Heart right ventricle (tissue), 16 donors: ENCODE results near the gene NME3. TPM values are rescaled to one million over a fixed set of nuclear protein-coding genes. Genes with fewer than 3 reads are reported as not detected.

ENCODE experiments used
- ATAC-seq, 8 donors: fragments of 200-7000 bp; cut with Tn5 transposase; one replicate each; pipeline ENCODE4 v1.9.1; 2020; ENCODE audit warnings: mild to moderate bottlenecking in 8 of 8, moderate library complexity in 8 of 8, moderate number of reproducible peaks in 1 of 8
- DNase-seq, 2 donors: peaks; one replicate each; pipeline ENCODE4 v3.0.0-alpha.2; 2020
- H3K27ac ChIP-seq, 10 donors: fragments of 200-600 bp; sonication (generic) in 2 of 10; one replicate each; pipeline versions ENCODE4 v1.5.0 to v1.8.0; 2020 to 2022; ENCODE audit warnings: mild to moderate bottlenecking in 3 of 10
- H3K27me3 ChIP-seq, 7 donors: fragments of 200-600 bp; one replicate each; pipeline ENCODE4 v1.8.0; 2021 to 2022; ENCODE audit warnings: mild to moderate bottlenecking in 2 of 7
- H3K36me3 ChIP-seq, 9 donors: fragments of 200-600 bp; sonication (generic) in 1 of 9; one replicate each; pipeline versions ENCODE4 v1.5.0 to v1.8.0; 2020 to 2022; ENCODE audit warnings: mild to moderate bottlenecking in 2 of 9
- H3K4me1 ChIP-seq, 9 donors: fragments of 200-600 bp; sonication (generic) in 1 of 9; one replicate each; pipeline versions ENCODE4 v1.5.0 to v1.8.0; 2020 to 2022; ENCODE audit warnings: mild to moderate bottlenecking in 4 of 9
- H3K4me3 ChIP-seq, 10 donors: fragments of 200-600 bp; sonication (generic) in 2 of 10; one replicate each; pipeline versions ENCODE4 v1.5.0 to v1.8.0; 2020 to 2022; ENCODE audit warnings: mild to moderate bottlenecking in 7 of 10, moderate library complexity in 2 of 10
- H3K9me3 ChIP-seq, 11 donors: fragments of 200-600 bp in 10 of 11; sonication (generic) in 2 of 11; one replicate each; pipeline versions ENCODE4 v1.5.0 to v1.8.0; 2013 to 2022; ENCODE audit warnings: mild to moderate bottlenecking in 2 of 11, control low read depth in 1 of 11, moderate library complexity in 1 of 11
- WGBS, 2 donors: extraction: QIAGEN DNeasy Blood & Tissue Kit; methylation state at CpG; one replicate each; pipeline ENCODE4 v1.1.7; 2013; ENCODE audit warnings: inconsistent platforms in 1 of 2; 5-methylcytosine and 5-hydroxymethylcytosine counted together
- intact Hi-C, 10 donors: fragments of 100-400 bp; cut with DNase I; formaldehyde crosslinking; loops; one replicate each; pipeline versions ENCODE4 v1.11.1 to v1.14.2; 2022
- polyA plus RNA-seq, 2 donors: library from polyadenylated mRNA; stranded (reverse); fragments of 200-250 nt; gene quantifications; one replicate each; pipeline ENCODE4 v1.2.3, GENCODE V29; 2013
- total RNA-seq, 10 donors: library from RNA; stranded (reverse); fragmentation: NEBNext Ultra II Directional in 3 of 10; extraction: Animal tissue kit (Norgen Biotek cat#: 25700) in 3 of 10; gene quantifications; one replicate each; pipeline versions ENCODE4 v1.2.1 to v1.2.4, GENCODE V29; 2021 to 2023
- TF ChIP-seq, protein P1 (sequence below), 9 donors: fragments of 200-600 bp; sonication (generic) in 2 of 9; IDR thresholded peaks; one replicate each; pipeline versions ENCODE4 v1.5.0 to v1.8.0; 2021 to 2022; ENCODE audit warnings: antibody characterized with exemption in 9 of 9, mild to moderate bottlenecking in 5 of 9, moderate library complexity in 1 of 9
- donor health status: Arrhythmogenic right ventricular cardiomyopathy.
- donor health status: ischemic (EF 13 %, LVEDD 7.1; RV severe dilation, severe dysfunction).
- donor health status: healthy with polysubstance abuse.
- donor health status: DM: no; HTN: yes; CAD: no.
- donor health status: DM: no; HTN: no; CAD: no.
- donor health status: ischemic (EF 25% LVEDD 6.9; RV normal size, moderate dysfunction).
- donor health status: ischemic (EF 25% LVEDD 5.7; RV mildly dilated, moderate dysfunction).
- donor health status: healthy.
- donor health status: DM: yes; HTN: yes; CAD: no.
- donor health status: Ischemic cardiomyopathy.
- donor health status: ischemic (EF 35%, LVEDD 5.7; RV mildly dilated, moderate dysfunction).
- donor health status: nonischemic (EF 11% LVEDD 7.7; RV severe dilation, severe dysfunction).
- donor health status: DM: yes; HTN: yes; CAD: no.
- donor health status: PGD.
- donor health status: ischemic (EF 29% LVEDD 5.4; RV normal size, mild dysfunction).
- donor health status: nonischemic (EF 23%, LVEDD 6.1; RV moderate dilation, normal function).

The NME3 gene
- total and polyA plus RNA-seq, 12 donors: 21.8 to 176 (median 31.6) TPM

DNA sequence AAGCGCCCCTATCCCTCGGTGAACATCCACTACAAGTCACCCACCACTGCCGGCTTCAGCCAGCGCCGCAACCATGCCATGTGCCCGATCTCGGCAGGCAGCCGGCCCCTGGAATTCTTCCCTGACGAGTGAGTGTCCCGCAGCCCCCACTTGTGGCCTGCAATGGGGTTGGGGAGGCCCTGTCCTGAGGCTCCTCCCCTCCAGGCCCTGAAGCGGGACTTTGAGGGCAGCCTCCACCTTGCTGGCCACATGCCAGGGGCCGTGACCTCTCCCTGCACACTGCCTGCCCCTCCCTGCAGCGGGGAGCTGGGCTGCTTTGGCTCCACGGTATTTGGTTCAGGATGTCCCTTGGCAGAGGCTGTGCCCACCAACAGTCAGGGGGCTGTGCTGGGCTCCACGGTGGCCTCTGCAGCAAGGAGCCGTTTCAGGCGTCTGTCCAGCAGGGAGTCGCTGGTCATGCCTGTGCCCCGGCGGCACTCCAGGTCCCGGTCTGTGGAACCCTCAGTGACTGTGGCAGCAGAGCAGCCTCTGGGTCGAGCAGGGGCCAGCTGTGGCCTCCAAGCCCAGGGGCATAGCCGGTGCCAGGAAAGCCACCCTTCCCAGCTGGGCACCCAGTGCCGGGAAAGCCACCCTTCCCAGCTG, 8.3 kb downstream of the NME3 start:
- Histone ChIP-seq H3K9me3 (no peaks in the 10 kb centered on the region), H3K27ac (no peak overlapping the region), H3K4me1 (no peaks in the 10 kb centered on the region), H3K4me3 (no peak overlapping the region), H3K36me3 (peaks cover 0 to 95% (median 50%) of the 10 kb centered on the region in 9 donors), H3K27me3 (no peaks in the 10 kb centered on the region)
- intact Hi-C loops: no loop called here
- WGBS, 2 donors: 86 to 87% methylated on average over 24 of the region's 24 CpGs
- TF ChIP-seq, protein P1, sequence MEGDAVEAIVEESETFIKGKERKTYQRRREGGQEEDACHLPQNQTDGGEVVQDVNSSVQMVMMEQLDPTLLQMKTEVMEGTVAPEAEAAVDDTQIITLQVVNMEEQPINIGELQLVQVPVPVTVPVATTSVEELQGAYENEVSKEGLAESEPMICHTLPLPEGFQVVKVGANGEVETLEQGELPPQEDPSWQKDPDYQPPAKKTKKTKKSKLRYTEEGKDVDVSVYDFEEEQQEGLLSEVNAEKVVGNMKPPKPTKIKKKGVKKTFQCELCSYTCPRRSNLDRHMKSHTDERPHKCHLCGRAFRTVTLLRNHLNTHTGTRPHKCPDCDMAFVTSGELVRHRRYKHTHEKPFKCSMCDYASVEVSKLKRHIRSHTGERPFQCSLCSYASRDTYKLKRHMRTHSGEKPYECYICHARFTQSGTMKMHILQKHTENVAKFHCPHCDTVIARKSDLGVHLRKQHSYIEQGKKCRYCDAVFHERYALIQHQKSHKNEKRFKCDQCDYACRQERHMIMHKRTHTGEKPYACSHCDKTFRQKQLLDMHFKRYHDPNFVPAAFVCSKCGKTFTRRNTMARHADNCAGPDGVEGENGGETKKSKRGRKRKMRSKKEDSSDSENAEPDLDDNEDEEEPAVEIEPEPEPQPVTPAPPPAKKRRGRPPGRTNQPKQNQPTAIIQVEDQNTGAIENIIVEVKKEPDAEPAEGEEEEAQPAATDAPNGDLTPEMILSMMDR (IDR thresholded peaks at IDR 0.05): no peak
- ATAC-seq (no peak), DNase-seq (no peak)

DNA sequence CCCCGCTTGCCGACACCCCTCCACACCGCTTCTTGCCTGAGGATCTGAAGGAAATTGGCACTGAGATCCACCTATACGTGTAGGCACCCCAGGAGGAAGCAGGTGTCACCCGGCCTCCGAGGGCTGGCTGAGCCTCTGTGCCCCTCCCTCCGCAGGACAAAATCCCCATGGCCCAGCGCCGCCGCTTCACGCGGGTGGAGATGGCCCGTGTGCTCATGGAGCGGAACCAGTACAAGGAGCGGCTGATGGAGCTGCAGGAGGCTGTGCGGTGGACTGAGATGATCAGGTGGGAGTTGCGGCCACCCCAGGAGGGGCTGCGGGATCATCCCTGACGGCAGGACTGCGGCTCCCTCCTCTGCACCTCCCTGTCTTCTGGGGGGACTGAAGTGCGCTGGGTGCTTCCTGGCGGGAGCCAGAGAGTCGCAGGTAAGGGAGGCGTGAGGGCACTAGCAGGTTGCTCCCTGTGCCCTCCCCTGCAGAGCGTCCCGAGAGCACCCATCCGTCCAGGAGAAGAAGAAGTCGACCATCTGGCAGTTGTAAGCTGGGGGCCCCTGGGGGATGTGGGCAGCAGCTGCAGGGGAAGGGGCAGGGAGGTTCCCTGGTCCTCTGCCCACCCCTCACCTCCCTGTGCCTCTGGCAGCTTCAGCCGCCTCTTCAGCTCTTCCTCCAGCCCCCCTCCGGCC, 9.0 kb downstream of the NME3 start:
- Histone ChIP-seq H3K4me1 (no peaks in the 10 kb centered on the region), H3K36me3 (peaks cover 0 to 95% (median 43%) of the 10 kb centered on the region in 9 donors), H3K27me3 (no peaks in the 10 kb centered on the region), H3K4me3 (no peak overlapping the region), H3K9me3 (no peaks in the 10 kb centered on the region), H3K27ac (no peak overlapping the region)
- WGBS, 2 donors: 89 to 92% methylated on average over 29 to 30 of the region's 30 CpGs
- intact Hi-C loops: no loop called here
- TF ChIP-seq, protein P1 (IDR thresholded peaks at IDR 0.05): no peak
- DNase-seq: no peak
- no peak for ATAC-seq

DNA sequence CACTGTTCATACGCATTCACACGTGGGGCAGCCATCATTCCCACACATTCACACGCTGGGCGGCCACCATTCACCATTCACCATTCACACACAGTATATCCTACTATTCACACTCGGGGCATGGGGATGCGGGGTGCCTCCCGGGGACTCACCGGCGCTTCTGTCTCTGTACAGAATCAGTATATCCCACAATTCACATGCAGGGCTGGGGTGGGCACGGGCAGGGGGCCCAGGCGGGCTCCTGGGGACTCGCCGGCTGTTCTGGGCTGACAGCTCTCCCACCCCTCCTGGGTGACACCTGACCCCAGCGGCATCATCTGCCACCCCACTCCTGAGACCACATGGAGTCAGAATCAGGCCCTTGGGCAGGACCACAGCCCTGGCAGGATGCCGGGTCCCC, 9.6 kb downstream of the NME3 start:
- Histone ChIP-seq H3K9me3 (no peaks in the 10 kb centered on the region), H3K36me3 (peaks cover 0 to 95% (median 38%) of the 10 kb centered on the region in 9 donors), H3K4me3 (no peak overlapping the region), H3K27me3 (no peaks in the 10 kb centered on the region), H3K27ac (no peak overlapping the region), H3K4me1 (no peaks in the 10 kb centered on the region)
- TF ChIP-seq, protein P1 (IDR thresholded peaks at IDR 0.05): no peak
- intact Hi-C loops: no loop called here
- DNase-seq: no peak
- ATAC-seq: no peak
- WGBS, 2 donors: 89 to 92% methylated on average over 15 of the region's 15 CpGs

DNA sequence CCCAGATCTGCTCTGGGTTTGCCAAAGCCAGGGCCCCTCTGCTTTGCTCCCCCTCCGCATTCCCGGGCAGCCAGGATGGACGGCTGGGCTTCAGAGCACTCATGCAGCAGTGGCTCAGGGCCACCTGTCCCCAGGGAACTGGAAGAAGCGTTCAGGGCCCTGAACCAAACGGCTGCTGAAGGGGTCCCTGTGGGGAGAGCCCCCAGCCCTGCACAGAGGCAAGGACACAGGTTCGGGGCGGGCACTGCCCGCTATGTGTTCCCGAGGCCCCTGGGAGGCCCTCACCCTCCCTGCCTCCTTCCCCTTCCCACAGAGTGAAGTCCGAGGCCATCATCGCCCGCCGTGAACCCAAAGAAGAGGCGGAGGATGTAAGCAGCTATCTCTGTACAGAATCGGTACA, 10.4 kb downstream of the NME3 start:
- Histone ChIP-seq H3K36me3 (peaks cover 0 to 92% (median 30%) of the 10 kb centered on the region in 9 donors), H3K9me3 (no peaks in the 10 kb centered on the region), H3K4me1 (no peaks in the 10 kb centered on the region), H3K27ac (no peak overlapping the region), H3K27me3 (no peaks in the 10 kb centered on the region), H3K4me3 (no peak overlapping the region)
- TF ChIP-seq, protein P1 (IDR thresholded peaks at IDR 0.05): no peak
- intact Hi-C loops: no loop called here
- DNase-seq (no peak), ATAC-seq (no peak)
- whole genome bisulfite sequencing, 2 donors: 87 to 93% methylated on average over 13 to 15 of the region's 15 CpGs
